ENCODE results near the gene PLIN3. TPM values are rescaled to one million over a fixed set of nuclear protein-coding genes. Genes with fewer than 3 reads are reported as not detected.
"Not testable (repeated sequence)": the region's sequence is repeated elsewhere in the genome, so short reads cannot be mapped to it uniquely, and the experiment has no call there.

PLIN3 gene
- 33.4 and 38.3 TPM in 2 replicates for total RNA-seq

- intact Hi-C loops (cut with micrococcal nuclease): loop anchor here (1.0 kb wide), 1 partner anchor 43 kb away; no protein-coding TSS in a partner anchor
These were observed at the start of gene PLIN3 for GRCh38 chr19:4867534-4868285. PLIN3 (minus strand) TSS chr19:4867667; CDS start chr19:4861394, 6,273 bp downstream.

- intact Hi-C loops (cut with micrococcal nuclease): no loop called here
These were observed 49.0 kb upstream of the PLIN3 start for GRCh38 chr19:4916292-4917082.

GRCh38 chr19:4914736-4915501 lies 47.5 kb upstream of the PLIN3 start:
- intact Hi-C loops (cut with micrococcal nuclease): no loop called here

- intact Hi-C loops (cut with micrococcal nuclease): no loop called here
These were observed 46.7 kb upstream of the PLIN3 start for GRCh38 chr19:4913996-4914735.

- intact Hi-C loops (cut with micrococcal nuclease): loop anchor here (1.0 to 2.0 kb wide), 4 partner anchors 40 to 187 kb away; partner anchors contain the start of gene KDM4B
These were observed 44.6 kb upstream of the PLIN3 start for GRCh38 chr19:4911786-4912672.

GRCh38 chr19:4911314-4911713 lies 43.8 kb upstream of the PLIN3 start:
- intact Hi-C loops (cut with micrococcal nuclease): loop anchor here (1.0 to 2.0 kb wide), 4 partner anchors 39 to 187 kb away; partner anchors contain the start of gene KDM4B

- intact Hi-C loops (cut with micrococcal nuclease): loop anchor here (1.0 to 2.0 kb wide), 5 partner anchors 38 to 186 kb away; partner anchors contain the start of genes KDM4B and PLIN3
These were observed 43.3 kb upstream of the PLIN3 start for GRCh38 chr19:4910594-4911281.

GRCh38 chr19:4909897-4910593 lies 42.6 kb upstream of the PLIN3 start:
- intact Hi-C loops (cut with micrococcal nuclease): loop anchor here (1.0 to 2.0 kb wide), 4 partner anchors 43 to 185 kb away; partner anchors contain the start of genes KDM4B and PLIN3

- intact Hi-C loops (cut with micrococcal nuclease): no loop called here
These were observed 41.9 kb upstream of the PLIN3 start, which contains the start of gene UHRF1 for GRCh38 chr19:4909156-4909896. UHRF1 (plus strand) TSS chr19:4909501; CDS start chr19:4910886, 1,385 bp downstream.

GRCh38 chr19:4908781-4909155 lies 41.3 kb upstream of the PLIN3 start:
- intact Hi-C loops (cut with micrococcal nuclease): no loop called here

GRCh38 chr19:4908360-4908759 lies 40.9 kb upstream of the PLIN3 start:
- intact Hi-C loops (cut with micrococcal nuclease): no loop called here

GRCh38 chr19:4906963-4907362 lies 39.5 kb upstream of the PLIN3 start:
- intact Hi-C loops (cut with micrococcal nuclease): no loop called here

- intact Hi-C loops (cut with micrococcal nuclease): no loop called here
These were observed 37.0 kb upstream of the PLIN3 start for GRCh38 chr19:4904481-4904880.

GRCh38 chr19:4902796-4903195 lies 35.3 kb upstream of the PLIN3 start, which contains the start of gene ARRDC5:
ARRDC5 (minus strand) TSS chr19:4902896; CDS start chr19:4902825, 71 bp downstream.
- intact Hi-C loops (cut with micrococcal nuclease): no loop called here

- intact Hi-C loops (cut with micrococcal nuclease): not testable (repeated sequence)
These were observed 33.4 kb upstream of the PLIN3 start for GRCh38 chr19:4900879-4901278.

- intact Hi-C loops (cut with micrococcal nuclease): no loop called here
These were observed 29.7 kb upstream of the PLIN3 start for GRCh38 chr19:4897146-4897545.

- intact Hi-C loops (cut with micrococcal nuclease): no loop called here
These were observed 28.9 kb upstream of the PLIN3 start for GRCh38 chr19:4896372-4896771.
